H1 (cell line): ENCODE data around the gene SLC35F6. TPM values are rescaled to one million over a fixed set of nuclear protein-coding genes. Genes with fewer than 3 reads are reported as not detected.

Experiments used
- CTCF ChIA-PET: fragments of 300-600 bp; sonication (Branson Sonifier 250); formaldehyde crosslinking; loops from one replicate; lab custom pipeline; 2021; ENCODE audit not compliant: partially characterized antibody; lab: Charles Lee
- POLR2A ChIA-PET: fragments of 300-600 bp; sonication (Branson Sonifier 250); formaldehyde crosslinking; loops from one replicate; lab custom pipeline; 2021; ENCODE audit warnings: inconsistent platforms; ENCODE audit not compliant: partially characterized antibody; lab: Charles Lee
- DNase-seq, 2 experiments: peaks; one replicate each; pipeline versions ENCODE4 v3.0.0 to v3.0.0-alpha.2; 2010 to 2022; ENCODE audit warnings: low spot score in 2 of 2, low read depth in 1 of 2, mixed read lengths in 1 of 2
- FAIRE-seq: peaks from 2 replicates; lab custom pipeline; 2011; peaks lifted over from hg19 to GRCh38; lab: Jason Lieb, UNC
- H2AFZ ChIP-seq: 2 replicates; pipeline ENCODE4 v1.8.1; 2012; ENCODE audit warnings: low read length, inconsistent platforms
- H2AK5ac ChIP-seq: 2 replicates; pipeline ENCODE4 v1.6.1; 2013; ENCODE audit warnings: low read depth, low read length
- H2BK120ac ChIP-seq: replicated peaks from 2 replicates; pipeline ENCODE3; 2013; ENCODE audit warnings: low read depth, low read length, inconsistent platforms
- H2BK12ac ChIP-seq: 2 replicates; pipeline ENCODE4 v1.6.1; 2013; ENCODE audit warnings: low read depth, low read length
- H2BK15ac ChIP-seq: 2 replicates; pipeline ENCODE4 v1.6.1; 2013; ENCODE audit warnings: low read length
- H2BK20ac ChIP-seq: 2 replicates; pipeline ENCODE4 v1.6.1; 2013; ENCODE audit warnings: low read length
- H2BK5ac ChIP-seq: 2 replicates; pipeline ENCODE4 v1.6.1; 2013; ENCODE audit warnings: low read depth, low read length
- H3K14ac ChIP-seq: 2 replicates; pipeline ENCODE4 v1.6.1; 2013; ENCODE audit warnings: inconsistent platforms; ENCODE audit not compliant: insufficient read length
- H3K18ac ChIP-seq: 2 replicates; pipeline ENCODE4 v1.6.1; 2013; ENCODE audit warnings: low read length; ENCODE audit errors: extremely low read depth
- H3K23ac ChIP-seq: 2 replicates; pipeline ENCODE4 v1.6.1; 2013; ENCODE audit warnings: inconsistent platforms; ENCODE audit not compliant: insufficient read length
- H3K23me2 ChIP-seq: 2 replicates; pipeline ENCODE4 v1.6.1; 2013; ENCODE audit warnings: low read depth, low read length
- H3K27ac ChIP-seq: 2 replicates; pipeline ENCODE4 v1.6.1; 2011; ENCODE audit warnings: low read depth, low read length, inconsistent platforms
- H3K27me3 ChIP-seq, 4 experiments: replicated peaks in 1 of 4; 1 replicate in 1 of 4; 2 replicates in 3 of 4; pipeline versions ENCODE4 v1.6.1 to v1.8.1; 2011 to 2013; ENCODE audit warnings: low read length in 3 of 4, mild to moderate bottlenecking in 3 of 4, inconsistent platforms in 2 of 4, mixed read lengths in 2 of 4, moderate library complexity in 1 of 4; ENCODE audit not compliant: control insufficient read depth in 3 of 4, insufficient read depth in 3 of 4; ENCODE audit errors: extremely low read depth in 1 of 4
- H3K36me3 ChIP-seq, 4 experiments: 2 replicates each; pipeline versions ENCODE4 v1.6.1 to v1.8.1; 2011 to 2013; ENCODE audit warnings: mild to moderate bottlenecking in 4 of 4, low read length in 3 of 4, moderate library complexity in 2 of 4, control low read depth in 1 of 4, inconsistent platforms in 1 of 4; ENCODE audit not compliant: insufficient read depth in 4 of 4, control insufficient read depth in 2 of 4
- H3K4ac ChIP-seq: replicated peaks from 2 replicates; pipeline ENCODE3; 2013; ENCODE audit warnings: low read length, low read depth, mixed read lengths, inconsistent platforms; ENCODE audit not compliant: insufficient read length
- H3K4me1 ChIP-seq, 4 experiments: replicated peaks in 1 of 4; 1 replicate in 1 of 4; 2 replicates in 3 of 4; pipeline versions ENCODE4 v1.6.1 to v1.8.1; 2011 to 2013; ENCODE audit warnings: low read length in 3 of 4, inconsistent platforms in 2 of 4, mixed read lengths in 1 of 4; ENCODE audit not compliant: insufficient read depth in 4 of 4, control insufficient read depth in 3 of 4
- H3K4me2 ChIP-seq, 2 experiments: 2 replicates each; pipeline versions ENCODE4 v1.6.1 to v1.8.1; 2011 to 2013; ENCODE audit warnings: low read depth in 2 of 2, low read length in 2 of 2, control low read depth in 1 of 2, inconsistent platforms in 1 of 2, mild to moderate bottlenecking in 1 of 2; ENCODE audit not compliant: insufficient read depth in 1 of 2
- H3K4me3 ChIP-seq, 4 experiments: fragments of 200-600, 300-600 bp in 1 of 4; sonication (generic), shearing (Covaris generic), sonication (Bioruptor Twin) in 1 of 4; 2 replicates each; pipeline versions ENCODE4 v1.5.1 to v1.8.1; 2011 to 2016; ENCODE audit warnings: low read length in 4 of 4, low read depth in 3 of 4, control low read depth in 2 of 4, inconsistent platforms in 2 of 4, mild to moderate bottlenecking in 2 of 4, mixed read lengths in 1 of 4, moderate library complexity in 1 of 4; ENCODE audit not compliant: insufficient read depth in 2 of 4; ENCODE audit errors: extremely low read depth in 1 of 4
- H3K56ac ChIP-seq: replicated peaks from 2 replicates; pipeline ENCODE3; 2013; ENCODE audit warnings: low read depth, mild to moderate bottlenecking, mixed read lengths, low read length, inconsistent platforms; ENCODE audit not compliant: insufficient read length
- H3K79me1 ChIP-seq: 2 replicates; pipeline ENCODE4 v1.6.1; 2013; ENCODE audit warnings: low read depth, low read length, control low read depth
- H3K79me2 ChIP-seq, 2 experiments: 2 replicates each; pipeline versions ENCODE4 v1.6.1 to v1.8.1; 2012 to 2013; ENCODE audit warnings: low read length in 2 of 2, mild to moderate bottlenecking in 2 of 2, inconsistent platforms in 1 of 2; ENCODE audit not compliant: insufficient read depth in 2 of 2, control insufficient read depth in 1 of 2
- H3K9ac ChIP-seq, 4 experiments: replicated peaks in 1 of 4; 1 replicate in 1 of 4; 2 replicates in 3 of 4; pipeline versions ENCODE4 v1.6.1 to v1.8.1; 2011 to 2013; ENCODE audit warnings: low read depth in 3 of 4, low read length in 3 of 4, control low read depth in 2 of 4, mild to moderate bottlenecking in 2 of 4, moderate library complexity in 2 of 4, inconsistent platforms in 1 of 4; ENCODE audit errors: extremely low read depth in 1 of 4
- H3K9me3 ChIP-seq, 2 experiments: 2 replicates each; pipeline versions ENCODE4 v1.6.1 to v1.8.1; 2012 to 2013; ENCODE audit warnings: mild to moderate bottlenecking in 2 of 2, moderate library complexity in 2 of 2, control low read depth in 1 of 2, inconsistent platforms in 1 of 2, low read depth in 1 of 2, low read length in 1 of 2, mixed read lengths in 1 of 2; ENCODE audit not compliant: insufficient read depth in 2 of 2
- H4K20me1 ChIP-seq, 2 experiments: replicated peaks in 1 of 2; 2 replicates each; pipeline versions ENCODE3 to v1.8.1; 2011 to 2013; ENCODE audit warnings: inconsistent platforms in 2 of 2, low read length in 2 of 2, mild to moderate bottlenecking in 1 of 2; ENCODE audit not compliant: insufficient read depth in 2 of 2, control insufficient read depth in 1 of 2
- H4K5ac ChIP-seq: 2 replicates; pipeline ENCODE4 v1.6.1; 2013; ENCODE audit warnings: low read length, low read depth, mixed read lengths, inconsistent platforms; ENCODE audit not compliant: insufficient read length
- H4K8ac ChIP-seq: 2 replicates; pipeline ENCODE4 v1.8.0; 2013; ENCODE audit warnings: mild to moderate bottlenecking, moderate library complexity, low read length, inconsistent platforms; ENCODE audit not compliant: insufficient read depth; ENCODE audit errors: extremely low read depth
- H4K91ac ChIP-seq: replicated peaks from 2 replicates; pipeline ENCODE3; 2013; ENCODE audit warnings: low read length, mixed read lengths, inconsistent platforms; ENCODE audit not compliant: insufficient read length
- KDM1A ChIP-seq: fragments of 200-600, 300-600 bp; sonication (generic); IDR thresholded peaks from 2 replicates; pipeline ENCODE4 v1.7.1; 2016; ENCODE audit warnings: mild to moderate bottlenecking, low read length, borderline replicate concordance
- KDM5A ChIP-seq: fragments of 200-600 bp; IDR thresholded peaks from 2 replicates; pipeline ENCODE4 v1.7.1; 2012; ENCODE audit warnings: mild to moderate bottlenecking, low read length, inconsistent platforms, mixed read lengths
- POU5F1 ChIP-seq: IDR thresholded peaks from 2 replicates; pipeline ENCODE4 v1.6.1; 2011; ENCODE audit warnings: low read depth, mild to moderate bottlenecking, low read length, moderate library complexity
- RNF2 ChIP-seq: fragments of 200-900, 300-1000 bp; sonication (generic); IDR thresholded peaks from 2 replicates; pipeline ENCODE4 v1.7.1; 2016; ENCODE audit warnings: borderline replicate concordance, low read depth, mild to moderate bottlenecking, antibody characterized with exemption, low read length; ENCODE audit not compliant: poor library complexity, severe bottlenecking; ENCODE audit errors: missing control alignments
- SP2 ChIP-seq: IDR thresholded peaks from 2 replicates; pipeline ENCODE4 v1.6.1; 2012; ENCODE audit warnings: mild to moderate bottlenecking, low read length, inconsistent platforms
- SRF ChIP-seq: IDR thresholded peaks from 2 replicates; pipeline ENCODE4 v1.6.1; 2011; ENCODE audit warnings: mild to moderate bottlenecking, low read depth, low read length, moderate library complexity
- WGBS, 2 experiments: shearing (Covaris generic) in 1 of 2; methylation state at CpG; one replicate each; pipeline versions ENCODE4 v1.1.6 to v1.1.7; 2013 to 2015; ENCODE audit warnings: low lambda C conversion rate in 2 of 2, mixed read lengths in 2 of 2, inconsistent platforms in 1 of 2, low coverage in 1 of 2, missing lambda C conversion rate in 1 of 2; ENCODE audit not compliant: insufficient replicate concordance in 2 of 2, insufficient coverage in 1 of 2, insufficient read length in 1 of 2; ENCODE audit errors: extremely low coverage in 1 of 2, missing lambda C conversion rate in 1 of 2; 5-methylcytosine and 5-hydroxymethylcytosine counted together
- polyA plus RNA-seq, 7 experiments: library from polyadenylated mRNA; depleted of rRNA in 3 of 7; stranded (reverse) in 5 of 7; unstranded in 2 of 7; fragments of >200 nt in 5 of 7; fragments of 200-250 nt in 2 of 7; gene quantifications; 1 replicate in 5 of 7; 2 replicates in 1 of 7; 4 replicates in 1 of 7; pipeline versions ENCODE4 v1.2.1 to v1.2.3, GENCODE V29; 2011 to 2013; ENCODE audit warnings: missing spikeins in 2 of 7, mixed read lengths in 2 of 7
- total RNA-seq: library from RNA; stranded (reverse); fragmentation: NEBNext Ultra II Directional; extraction: Animal tissue kit (Norgen Biotek cat#: 25700); gene quantifications from 2 replicates; pipeline ENCODE4 v1.2.1, GENCODE V29; 2021

SLC35F6 gene
- total and polyA plus RNA-seq, 2 of the 8 experiments (the other 6 are each of a cell fraction or from before 2014, with no cell fraction given): 11.2 to 13.5 TPM

DNA sequence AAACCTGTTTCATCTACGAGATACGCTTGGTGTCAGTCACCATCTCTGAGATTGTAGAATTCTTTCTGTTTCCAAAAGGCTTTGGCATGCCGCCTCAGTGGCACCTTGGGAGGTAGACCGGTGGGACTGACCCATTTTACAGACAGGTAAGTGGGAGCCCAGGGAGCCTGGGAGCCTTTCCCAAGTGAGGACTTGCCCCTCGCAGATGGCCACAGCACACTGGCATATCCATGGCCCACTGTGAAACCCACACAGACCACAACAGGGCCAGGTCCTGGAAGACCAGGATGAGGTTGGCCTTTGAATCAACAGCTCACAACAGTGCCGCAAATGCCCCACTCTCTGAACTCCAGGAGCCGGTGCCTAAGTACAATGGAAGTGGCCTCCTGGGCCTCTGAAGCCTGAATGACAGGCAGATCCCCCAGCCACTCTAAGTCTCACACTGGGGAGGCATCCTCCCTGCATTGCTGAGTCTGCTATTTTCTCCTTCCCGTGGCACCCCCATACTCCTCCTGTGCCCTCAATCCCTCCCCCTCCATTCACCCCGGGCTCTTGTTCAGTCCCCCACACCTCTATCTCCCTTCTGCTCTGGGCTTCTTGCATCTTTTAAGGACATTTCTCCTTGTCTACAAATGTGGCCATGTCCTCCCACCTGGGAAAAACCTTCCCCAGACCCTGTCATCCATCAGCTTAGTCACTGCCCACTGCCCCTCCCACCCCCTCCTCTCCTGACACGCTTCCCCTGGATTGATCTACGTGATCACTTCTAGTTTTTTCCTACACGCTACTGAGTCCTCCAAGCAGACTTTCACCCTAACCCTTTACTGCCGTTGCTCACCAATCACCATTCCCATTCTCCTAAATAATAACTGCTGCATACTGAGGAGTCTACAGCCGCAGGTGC is 48.0 kb downstream of the SLC35F6 start:
- no peak overlapping the region for H3K4me3 ChIP-seq
- H3K4me2 ChIP-seq: no peak overlapping the region
- H3K9ac ChIP-seq: no peak overlapping the region
- no peaks in the 10 kb centered on the region for H3K79me2 ChIP-seq
- H3K23me2 ChIP-seq: no peaks in the 10 kb centered on the region
- no peak overlapping the region for H2AK5ac ChIP-seq
- FAIRE-seq: no peak
- H4K5ac ChIP-seq: no peak overlapping the region
- TF ChIP-seq SRF (no peak), KDM1A (peak; percentile 47; the same call in 1 of the 2 replicates), SP2 (no peak), RNF2 (no peak), KDM5A (no peak), POU5F1 (no peak)
- TF ChIP-seq, all 59 proteins: peak for 1
- Histone ChIP-seq H3K4me1 (peaks cover 0 to 2% (median 0%) of the 10 kb centered on the region in 4 experiments; a peak in 2 of 7 replicates), H4K20me1 (no peaks in the 10 kb centered on the region), H3K23ac (no peak overlapping the region), H2BK120ac (no peak overlapping the region), H4K91ac (no peak overlapping the region), H3K36me3 (no peaks in the 10 kb centered on the region), H3K9me3 (no peaks in the 10 kb centered on the region; a peak in 1 of 4 replicates), H2BK12ac (no peak overlapping the region), H2BK5ac (no peak overlapping the region), H2BK15ac (no peak overlapping the region), H3K27me3 (no peaks in the 10 kb centered on the region; a peak in 1 of 7 replicates), H3K79me1 (no peaks in the 10 kb centered on the region), H3K4ac (no peak overlapping the region), H3K27ac (no peak overlapping the region), H2AFZ (no peak overlapping the region), H4K8ac (no peak overlapping the region), H3K18ac (no peak overlapping the region), H2BK20ac (no peak overlapping the region), H3K56ac (no peak overlapping the region), H3K14ac (no peak overlapping the region)
- ChIA-PET CTCF (interaction anchor here (0.6 to 2.6 kb wide), 6 partner anchors 35 to 318 kb away, joined by 3 to 10 read pairs (median 3); partner anchors contain the start of gene DPYSL5), POLR2A (interaction anchor here (0.9 kb wide), 1 partner anchor 31 kb away, joined by 4 read pairs; no protein-coding TSS in a partner anchor)
- DNase-seq: no peak
- 87% methylated on average over 14 of the region's 14 CpGs; no CpG with 5 or more reads in 1 of the 2 experiments for WGBS, 2 experiments
